HepG2 (cell line): ENCODE measurements around the gene MT1F. TPM values are rescaled to one million over a fixed set of nuclear protein-coding genes. Genes with fewer than 3 reads are reported as not detected.

Source experiments
- ATAC-seq: fragments of 200-7000 bp; cut with Tn5 transposase; 3 replicates; pipeline ENCODE4 v1.9.1; 2020; ENCODE audit warnings: mild to moderate bottlenecking, moderate library complexity
- BruUV-seq: library from RNA; stranded (reverse); fragments of 400-500 nt; replicated peaks from 2 replicates; lab custom pipeline; 2021; lab: Mats Ljungman, UMichigan
- CTCF ChIA-PET: fragments of 300-600 bp; formaldehyde crosslinking; extraction: SDS; loops from one replicate; lab custom pipeline; 2021; ENCODE audit warnings: low total read pairs, inconsistent platforms, low intra/inter-chr PET ratio; lab: Yijun Ruan, JAX
- POLR2A ChIA-PET: fragments of 350-600 bp; sonication (Branson Sonifier 250); formaldehyde crosslinking; loops from one replicate; lab custom pipeline; 2020; ENCODE audit warnings: antibody characterized with exemption, inconsistent platforms; lab: Yijun Ruan, JAX
- DNase-seq: peaks from one replicate; pipeline ENCODE4 v3.0.0-alpha.2; 2015; ENCODE audit warnings: low spot score
- FAIRE-seq: peaks from 3 replicates; lab custom pipeline; 2011; peaks lifted over from hg19 to GRCh38; lab: Jason Lieb, UNC
- H2AFZ ChIP-seq: one replicate; pipeline ENCODE4 v1.6.1; 2011; ENCODE audit warnings: low read length, inconsistent platforms
- H3K27ac ChIP-seq: fragments of 300-600 bp; 3 replicates; pipeline ENCODE4 v1.8.0; 2011; ENCODE audit warnings: mixed run types, mild to moderate bottlenecking, mixed read lengths, low read length, inconsistent platforms; ENCODE audit not compliant: insufficient read depth; ENCODE audit errors: extremely low read length
- H3K27me3 ChIP-seq, 2 experiments: fragments of 200-600 bp in 1 of 2; 2 replicates in 1 of 2; 3 replicates in 1 of 2; pipeline versions ENCODE4 v1.6.0 to v1.8.0; 2011; ENCODE audit warnings: low read length in 2 of 2, mild to moderate bottlenecking in 2 of 2, moderate library complexity in 2 of 2, inconsistent platforms in 1 of 2; ENCODE audit not compliant: insufficient read depth in 2 of 2, control insufficient read depth in 1 of 2
- H3K36me3 ChIP-seq, 2 experiments: fragments of 200-600 bp in 1 of 2; replicated peaks in 1 of 2; 2 replicates in 1 of 2; 3 replicates in 1 of 2; pipeline versions ENCODE4 v1.5.1 to v1.8.0; 2011; ENCODE audit warnings: low read length in 2 of 2, inconsistent platforms in 1 of 2; ENCODE audit not compliant: insufficient read depth in 2 of 2, control insufficient read depth in 1 of 2
- H3K4me1 ChIP-seq: 2 replicates; pipeline ENCODE4 v1.5.1; 2012; ENCODE audit warnings: low read length, inconsistent platforms; ENCODE audit not compliant: insufficient read depth
- H3K4me2 ChIP-seq: 2 replicates; pipeline ENCODE4 v1.6.0; 2011; ENCODE audit warnings: low read depth, low read length, inconsistent platforms
- H3K4me3 ChIP-seq, 3 experiments: fragments of 200-600 bp in 1 of 3; sonication (generic), shearing (Covaris generic) in 1 of 3; replicated peaks in 1 of 3; 2 replicates each; pipeline ENCODE4 v1.5.1; 2011 to 2016; ENCODE audit warnings: low read length in 3 of 3, inconsistent platforms in 2 of 3, low read depth in 2 of 3, mild to moderate bottlenecking in 2 of 3, control low read depth in 1 of 3, mixed read lengths in 1 of 3; ENCODE audit not compliant: insufficient read depth in 1 of 3
- H3K79me2 ChIP-seq: one replicate; pipeline ENCODE4 v1.6.1; 2011; ENCODE audit warnings: low read length, inconsistent platforms; ENCODE audit not compliant: insufficient read depth
- H3K9ac ChIP-seq: 2 replicates; pipeline ENCODE4 v1.6.0; 2011; ENCODE audit warnings: mild to moderate bottlenecking, low read depth, low read length, inconsistent platforms; ENCODE audit not compliant: insufficient read depth
- H3K9me3 ChIP-seq: 2 replicates; pipeline ENCODE4 v1.5.1; 2012; ENCODE audit warnings: mild to moderate bottlenecking, low read length
- H4K20me1 ChIP-seq: 2 replicates; pipeline ENCODE4 v1.6.0; 2011; ENCODE audit warnings: inconsistent platforms, mild to moderate bottlenecking, low read length, moderate library complexity; ENCODE audit not compliant: insufficient read depth
- ATF7 ChIP-seq, 2 experiments: fragments of 450-650 bp in 1 of 2; sonication (generic) in 1 of 2; formaldehyde crosslinking in 1 of 2; IDR thresholded peaks; 2 replicates each; pipeline versions ENCODE4 v1.4.0 to v1.6.1; 2016 to 2020; ENCODE audit warnings: antibody characterized with exemption in 1 of 2, mild to moderate bottlenecking in 1 of 2, missing genetic modification reagents in 1 of 2
- BORCS8-MEF2B ChIP-seq: sonication (generic); formaldehyde crosslinking; IDR thresholded peaks from 2 replicates; pipeline ENCODE4 v1.8.0; 2022; ENCODE audit warnings: mild to moderate bottlenecking, missing genetic modification reagents
- HNF4G ChIP-seq, 2 experiments: sonication (generic) in 1 of 2; formaldehyde crosslinking in 1 of 2; IDR thresholded peaks; 2 replicates each; pipeline versions ENCODE4 v1.4.0 to v1.6.1; 2011 to 2020; ENCODE audit warnings: borderline replicate concordance in 2 of 2, low read depth in 2 of 2, mild to moderate bottlenecking in 2 of 2, low read length in 1 of 2, missing genetic modification reagents in 1 of 2, moderate library complexity in 1 of 2
- HOXA9 ChIP-seq: sonication (generic); formaldehyde crosslinking; IDR thresholded peaks from 2 replicates; pipeline ENCODE4 v1.8.1; 2022; ENCODE audit warnings: missing genetic modification reagents, mild to moderate bottlenecking, moderate library complexity, borderline replicate concordance
- NFE2L1 ChIP-seq: sonication (generic); formaldehyde crosslinking; IDR thresholded peaks from 2 replicates; pipeline ENCODE4 v1.4.0; 2020; ENCODE audit warnings: missing genetic modification reagents, mild to moderate bottlenecking, borderline replicate concordance
- SNAPC2 ChIP-seq: sonication (generic); formaldehyde crosslinking; IDR thresholded peaks from 2 replicates; pipeline ENCODE4 v1.8.1; 2022; ENCODE audit warnings: mild to moderate bottlenecking, missing genetic modification reagents
- SSRP1 ChIP-seq: IDR thresholded peaks from 2 replicates; pipeline ENCODE4 v1.6.1; 2016; ENCODE audit warnings: control low read depth
- ZNF224 ChIP-seq: sonication (generic); formaldehyde crosslinking; IDR thresholded peaks from 2 replicates; pipeline ENCODE4 v1.5.0; 2020; ENCODE audit warnings: mild to moderate bottlenecking, missing genetic modification reagents
- ZNF292 ChIP-seq: sonication (generic); formaldehyde crosslinking; IDR thresholded peaks from 2 replicates; pipeline ENCODE4 v1.8.1; 2022; ENCODE audit warnings: mild to moderate bottlenecking, low read depth, missing genetic modification reagents, borderline replicate concordance
- ZNF556 ChIP-seq: sonication (generic); formaldehyde crosslinking; IDR thresholded peaks from 2 replicates; pipeline ENCODE4 v1.4.0; 2020; ENCODE audit warnings: mild to moderate bottlenecking, missing genetic modification reagents, borderline replicate concordance
- ZNF713 ChIP-seq: sonication (generic); formaldehyde crosslinking; IDR thresholded peaks from 2 replicates; pipeline ENCODE4 v1.4.0; 2020; ENCODE audit warnings: mild to moderate bottlenecking, missing genetic modification reagents
- ZNF782 ChIP-seq: sonication (generic); formaldehyde crosslinking; IDR thresholded peaks from 2 replicates; pipeline ENCODE4 v1.4.0; 2020; ENCODE audit warnings: missing genetic modification reagents, mild to moderate bottlenecking, borderline replicate concordance
- WGBS: methylation state at CpG from one replicate; pipeline ENCODE4 v1.1.6; 2017; ENCODE audit warnings: low lambda C conversion rate; 5-methylcytosine and 5-hydroxymethylcytosine counted together
- in situ Hi-C: cut with HindIII; loops from 2 replicates; pipeline ENCODE4 v1.10.0; 2017; ENCODE audit warnings: low pct_unique_long_range_greater_than_20kb; ENCODE audit not compliant: extremely low pct_ligation_motif_present
- intact Hi-C: fragments of 100-400 bp; cut with micrococcal nuclease; formaldehyde crosslinking; loops from one replicate; pipeline ENCODE4 v1.10.0; 2022; ENCODE audit not compliant: unreplicated experiment
- polyA plus RNA-seq, 8 experiments: library from polyadenylated mRNA; depleted of rRNA in 3 of 8; stranded (reverse) in 7 of 8; unstranded in 1 of 8; fragments of >200 nt; fragmentation: Illumina TruSeq in 4 of 8; extraction: Trizol in 4 of 8; gene quantifications; 2 replicates each; pipeline versions ENCODE4 v1.2.1 to v1.2.3, GENCODE V29; 2011 to 2016; ENCODE audit warnings: low read depth in 4 of 8, missing spikeins in 1 of 8, mixed read lengths in 1 of 8; ENCODE audit not compliant: insufficient read depth in 1 of 8
- total RNA-seq, 5 experiments: library from RNA; depleted of rRNA; stranded (reverse); fragments of >200 nt; fragmentation: Illumina TruSeq; extraction: Trizol; gene quantifications; 2 replicates each; pipeline ENCODE4 v1.2.3, GENCODE V29; 2016; ENCODE audit warnings: low read depth in 1 of 5
- TF ChIP-seq, protein P1 (sequence below): sonication (generic); formaldehyde crosslinking; IDR thresholded peaks from 2 replicates; pipeline ENCODE4 v1.4.0; 2020; ENCODE audit warnings: missing genetic modification reagents, mild to moderate bottlenecking, borderline replicate concordance
- TF ChIP-seq, protein P2 (sequence below): sonication (generic); formaldehyde crosslinking; IDR thresholded peaks from 2 replicates; pipeline ENCODE4 v1.5.1; 2020; ENCODE audit warnings: missing genetic modification reagents, mild to moderate bottlenecking, borderline replicate concordance
- TF ChIP-seq, protein P3 (sequence below): sonication (generic); formaldehyde crosslinking; IDR thresholded peaks from 2 replicates; pipeline ENCODE4 v1.5.0; 2020; ENCODE audit warnings: mild to moderate bottlenecking, low read depth, missing genetic modification reagents, borderline replicate concordance

The MT1F gene
- total and polyA plus RNA-seq, 2 of the 13 experiments (the other 11 are each of a cell fraction or from before 2014, with no cell fraction given): 1.9 to 169 TPM

DNA sequence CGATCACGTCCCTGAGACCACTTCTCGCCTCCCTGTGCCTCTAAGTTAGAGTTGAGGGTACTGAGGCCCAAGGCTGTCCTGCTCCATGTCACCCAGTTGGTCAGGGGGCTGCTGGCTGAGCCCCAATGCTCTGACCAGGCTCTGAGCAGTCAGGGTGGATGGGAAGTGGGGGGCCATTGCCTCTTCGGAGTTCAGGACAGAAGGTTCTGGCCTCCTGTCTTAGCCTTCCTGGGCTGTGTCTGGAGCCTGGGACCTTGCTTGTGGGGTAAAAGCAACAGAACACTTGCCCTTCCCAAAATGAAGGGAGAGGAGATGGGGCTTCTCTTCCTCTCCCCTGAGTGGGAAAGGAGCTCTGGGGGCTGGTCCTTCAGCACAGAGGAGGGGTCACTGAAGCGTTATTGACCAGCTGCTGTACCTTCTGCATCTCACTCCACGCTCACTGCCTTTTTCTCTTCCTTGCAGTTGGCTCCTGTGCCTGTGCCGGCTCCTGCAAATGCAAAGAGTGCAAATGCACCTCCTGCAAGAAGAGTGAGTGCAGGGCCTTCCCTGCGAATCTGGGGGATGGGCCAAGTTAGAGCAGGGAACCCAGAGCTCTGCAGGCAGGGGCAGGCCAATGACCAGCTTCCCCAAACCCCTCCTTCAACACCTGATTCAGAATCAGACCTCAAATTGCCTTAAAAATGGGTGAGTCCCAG is 25.1 kb downstream of the MT1F start:
- Histone ChIP-seq H3K27ac (no peak overlapping the region), H3K4me3 (peak overlapping the region; percentile 62 to 83 (median 78); a peak in 5 of 6 replicates), H4K20me1 (no peaks in the 10 kb centered on the region), H3K9me3 (peaks cover 10% of the 10 kb centered on the region), H3K9ac (peak overlapping the region; percentile 66), H2AFZ (peak overlapping the region; percentile 79), H3K4me2 (peak overlapping the region; percentile 100), H3K36me3 (no peaks in the 10 kb centered on the region), H3K79me2 (no peaks in the 10 kb centered on the region), H3K4me1 (peaks cover 45% of the 10 kb centered on the region), H3K27me3 (peaks cover 0 to 6% of the 10 kb centered on the region in 2 experiments; a peak in 1 of 5 replicates)
- DNase-seq (no peak), FAIRE-seq (no peak), ATAC-seq (peak; percentile 18)
- ChIA-PET CTCF (no interaction called here), POLR2A (interaction anchor here (0.8 to 2.3 kb wide), 9 partner anchors 19 to 76 kb away, joined by 3 to 15 read pairs (median 3); partner anchors contain the start of genes MT1A, MT1E, MT2A and NUP93)
- TSS peak; percentile 92 for BruUV-seq
- 12% methylated on average over 8 of the region's 8 CpGs for WGBS
- intact Hi-C loops (no loop called here), in situ Hi-C loops (no loop called here)
- peak; percentile 38; the same call in 1 of the 2 replicates for TF ChIP-seq ZNF292
- TF ChIP-seq, protein P1, sequence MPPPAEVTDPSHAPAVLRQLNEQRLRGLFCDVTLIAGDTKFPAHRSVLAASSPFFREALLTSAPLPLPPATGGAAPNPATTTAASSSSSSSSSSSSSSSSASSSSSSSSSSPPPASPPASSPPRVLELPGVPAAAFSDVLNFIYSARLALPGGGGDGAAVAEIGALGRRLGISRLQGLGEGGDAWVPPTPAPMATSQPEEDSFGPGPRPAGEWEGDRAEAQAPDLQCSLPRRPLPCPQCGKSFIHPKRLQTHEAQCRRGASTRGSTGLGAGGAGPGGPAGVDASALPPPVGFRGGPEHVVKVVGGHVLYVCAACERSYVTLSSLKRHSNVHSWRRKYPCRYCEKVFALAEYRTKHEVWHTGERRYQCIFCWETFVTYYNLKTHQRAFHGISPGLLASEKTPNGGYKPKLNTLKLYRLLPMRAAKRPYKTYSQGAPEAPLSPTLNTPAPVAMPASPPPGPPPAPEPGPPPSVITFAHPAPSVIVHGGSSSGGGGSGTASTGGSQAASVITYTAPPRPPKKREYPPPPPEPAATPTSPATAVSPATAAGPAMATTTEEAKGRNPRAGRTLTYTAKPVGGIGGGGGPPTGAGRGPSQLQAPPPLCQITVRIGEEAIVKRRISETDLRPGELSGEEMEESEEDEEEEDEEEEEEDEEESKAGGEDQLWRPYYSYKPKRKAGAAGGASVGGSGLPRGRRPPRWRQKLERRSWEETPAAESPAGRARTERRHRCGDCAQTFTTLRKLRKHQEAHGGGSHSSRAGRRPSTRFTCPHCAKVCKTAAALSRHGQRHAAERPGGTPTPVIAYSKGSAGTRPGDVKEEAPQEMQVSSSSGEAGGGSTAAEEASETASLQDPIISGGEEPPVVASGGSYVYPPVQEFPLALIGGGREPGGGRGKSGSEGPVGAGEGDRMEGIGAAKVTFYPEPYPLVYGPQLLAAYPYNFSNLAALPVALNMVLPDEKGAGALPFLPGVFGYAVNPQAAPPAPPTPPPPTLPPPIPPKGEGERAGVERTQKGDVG (CRISPR knock-in tag): 0 out of 2 replicates have a peak, but pooled peaks have one; percentile 32
- 0 out of 2 replicates have a peak, but pooled peaks have one; percentile 5 for TF ChIP-seq ZNF782 (CRISPR knock-in tag)
- TF ChIP-seq SNAPC2 (CRISPR knock-in tag): 0 out of 2 replicates have a peak, but pooled peaks have one; percentile 8
- 0 out of 2 replicates have a peak, but pooled peaks have one; percentile 16 for TF ChIP-seq ZNF713
- 0 out of 2 replicates have a peak, but pooled peaks have one; percentile 11 for TF ChIP-seq BORCS8-MEF2B (CRISPR knock-in tag)
- TF ChIP-seq ZNF556 (CRISPR knock-in tag): 0 out of 2 replicates have a peak, but pooled peaks have one; percentile 19
- TF ChIP-seq ZNF224: 0 out of 2 replicates have a peak, but pooled peaks have one; percentile 46
- 0 out of 2 replicates have a peak, but pooled peaks have one; percentile 8 for TF ChIP-seq HOXA9 (CRISPR knock-in tag)
- peak; percentile 6; the same call in 1 of the 2 replicates for TF ChIP-seq NFE2L1
- TF ChIP-seq ATF7 (IDR thresholded peaks at IDR 0.05): no peak
- 0 out of 2 replicates have a peak, but pooled peaks have one; percentile 3 for TF ChIP-seq ATF7 (CRISPR knock-in tag; IDR thresholded peaks at IDR 0.05)
- TF ChIP-seq SSRP1 (CRISPR knock-in tag): no peak
- TF ChIP-seq, protein P2, sequence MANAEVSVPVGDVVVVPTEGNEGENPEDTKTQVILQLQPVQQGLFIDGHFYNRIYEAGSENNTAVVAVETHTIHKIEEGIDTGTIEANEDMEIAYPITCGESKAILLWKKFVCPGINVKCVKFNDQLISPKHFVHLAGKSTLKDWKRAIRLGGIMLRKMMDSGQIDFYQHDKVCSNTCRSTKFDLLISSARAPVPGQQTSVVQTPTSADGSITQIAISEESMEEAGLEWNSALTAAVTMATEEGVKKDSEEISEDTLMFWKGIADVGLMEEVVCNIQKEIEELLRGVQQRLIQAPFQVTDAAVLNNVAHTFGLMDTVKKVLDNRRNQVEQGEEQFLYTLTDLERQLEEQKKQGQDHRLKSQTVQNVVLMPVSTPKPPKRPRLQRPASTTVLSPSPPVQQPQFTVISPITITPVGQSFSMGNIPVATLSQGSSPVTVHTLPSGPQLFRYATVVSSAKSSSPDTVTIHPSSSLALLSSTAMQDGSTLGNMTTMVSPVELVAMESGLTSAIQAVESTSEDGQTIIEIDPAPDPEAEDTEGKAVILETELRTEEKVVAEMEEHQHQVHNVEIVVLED (CRISPR knock-in tag): no peak
- TF ChIP-seq, protein P3, sequence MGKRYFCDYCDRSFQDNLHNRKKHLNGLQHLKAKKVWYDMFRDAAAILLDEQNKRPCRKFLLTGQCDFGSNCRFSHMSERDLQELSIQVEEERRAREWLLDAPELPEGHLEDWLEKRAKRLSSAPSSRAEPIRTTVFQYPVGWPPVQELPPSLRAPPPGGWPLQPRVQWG: no peak
- TF ChIP-seq HNF4G (IDR thresholded peaks at IDR 0.05; ENCODE audit: borderline replicate concordance, low read depth, low read length): no peak
- TF ChIP-seq HNF4G (CRISPR knock-in tag; IDR thresholded peaks at IDR 0.05; ENCODE audit: borderline replicate concordance, low read depth): 0 out of 2 replicates have a peak, but pooled peaks have one; percentile 14
